Activated CD4-positive, alpha-beta T cell treated with anti-CD3 and anti-CD28 coated beads, Interleukin-2, Interleukin-6, amounts not matched to agents 100 ng/mL and 50 ng/mL, durations not matched to agents 16 hours and 8 hours (primary cell): ENCODE measurements around the gene TOM1L1.

ENCODE experiments used
- DNase-seq: peaks from one replicate; pipeline ENCODE4 v3.0.0-alpha.2; 2020

Gene TOM1L1

GRCh38 chr17:54950116-54950515, 49.5 kb downstream of the TOM1L1 start:
- no peak for DNase-seq

DNA sequence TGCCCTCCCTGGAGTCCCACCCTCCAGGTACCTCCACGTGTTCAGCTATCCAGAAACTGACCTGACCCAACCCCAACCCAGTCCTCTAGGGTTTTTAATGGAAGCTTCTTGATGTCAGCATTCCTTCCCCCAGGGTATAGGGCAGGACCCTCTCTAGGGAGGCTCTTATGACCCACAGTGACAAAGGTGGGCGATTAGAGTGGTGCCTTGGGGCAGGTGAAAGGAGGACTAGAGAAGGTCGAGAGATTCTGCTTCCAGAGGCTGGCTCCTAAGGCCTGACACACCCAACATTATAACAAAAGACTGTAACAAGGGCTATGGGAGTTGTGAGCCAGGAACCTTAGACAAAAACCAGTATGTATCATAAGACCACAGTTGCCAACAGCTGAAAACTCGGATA, 50.6 kb downstream of the TOM1L1 start:
- no peak for DNase-seq

DNA sequence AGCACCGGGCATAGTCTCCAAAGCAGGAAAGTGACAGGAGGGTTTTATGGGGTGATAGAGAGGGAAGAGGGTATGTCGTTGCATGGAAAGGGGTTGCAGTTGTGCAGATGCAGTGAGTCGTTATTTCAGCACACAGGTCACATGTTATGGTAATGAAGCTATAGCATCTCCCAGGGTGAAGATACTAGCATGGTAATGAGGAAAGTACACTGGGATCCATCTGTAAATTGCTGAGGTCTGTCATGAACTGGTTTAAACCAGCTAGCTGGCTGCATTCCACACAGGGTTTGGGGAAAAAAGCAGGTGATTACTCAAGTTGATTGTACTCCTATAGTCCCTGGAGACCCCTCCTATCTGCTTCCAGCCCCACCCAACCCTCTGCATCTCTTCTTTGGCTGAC, 56.1 kb downstream of the TOM1L1 start:
- no peak for DNase-seq

GRCh38 chr17:54967621-54968261, 67.1 kb downstream of the TOM1L1 start:
- DNase-seq: peak; percentile 66

DNA sequence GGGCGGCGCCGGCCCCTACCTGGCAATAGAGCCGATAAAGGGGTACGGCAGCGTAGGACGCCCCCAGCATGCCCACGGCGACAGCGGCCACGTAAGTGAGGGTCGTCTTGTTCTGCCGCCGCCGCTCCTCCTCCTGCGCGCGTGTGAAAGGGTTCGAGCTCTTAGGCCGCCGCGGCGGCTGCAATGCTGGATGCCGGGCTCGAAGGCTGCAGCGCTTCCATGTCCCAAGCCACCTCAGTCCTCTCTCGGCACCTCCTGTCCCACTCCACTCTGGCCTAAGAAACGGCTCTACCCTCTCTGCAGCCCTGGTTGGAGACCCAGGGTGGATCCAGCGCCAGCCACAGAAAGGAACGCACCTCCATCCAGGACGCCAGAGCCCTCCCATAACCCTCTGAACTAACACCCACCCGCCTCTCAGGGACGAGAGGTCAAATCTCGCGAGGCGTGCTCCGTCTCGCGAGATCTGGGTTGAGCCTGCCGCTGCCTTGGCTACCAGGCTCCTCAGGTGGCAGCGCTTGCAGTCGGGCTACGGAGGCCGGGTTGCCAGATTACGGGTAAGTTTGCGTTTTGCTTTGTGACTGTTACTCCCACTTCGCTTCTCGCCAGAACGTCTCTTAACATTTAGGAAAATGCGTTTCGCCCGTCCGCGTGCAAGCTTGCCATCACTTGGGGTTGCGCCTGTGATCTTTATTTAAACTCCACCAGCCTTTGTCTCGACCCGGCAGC, 67.8 kb downstream of the TOM1L1 start, which contains the start of the genes COX11 and STXBP4:
Gene COX11, minus strand, starts transcription at position 393 of the 726 bp plus-strand sequence. Its CDS starts 8 bp downstream, at position 385.
Gene STXBP4, plus strand, starts transcription at position 504 of the 726 bp plus-strand sequence. CDS start 17,455 bp downstream, outside the sequence.
- peak; percentile 97 for DNase-seq

DNA sequence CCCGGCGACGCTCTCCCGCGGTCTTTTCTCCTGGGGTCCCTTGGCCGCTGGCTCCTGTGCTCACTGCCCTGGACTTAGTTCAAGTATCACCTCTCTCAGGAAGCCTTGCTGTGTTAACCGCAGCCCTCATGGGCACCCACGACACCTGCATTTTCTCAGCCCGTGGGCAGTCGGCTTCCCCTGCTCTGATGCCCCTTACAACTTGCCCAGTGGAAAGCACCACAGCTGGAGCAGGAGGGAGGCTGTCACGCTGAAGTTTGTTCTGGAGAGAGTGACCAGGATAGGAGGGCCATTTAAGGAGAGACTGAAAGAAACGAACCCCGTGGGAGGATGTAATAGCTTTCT, 68.3 kb downstream of the TOM1L1 start:
- DNase-seq: peak; percentile 22

DNA sequence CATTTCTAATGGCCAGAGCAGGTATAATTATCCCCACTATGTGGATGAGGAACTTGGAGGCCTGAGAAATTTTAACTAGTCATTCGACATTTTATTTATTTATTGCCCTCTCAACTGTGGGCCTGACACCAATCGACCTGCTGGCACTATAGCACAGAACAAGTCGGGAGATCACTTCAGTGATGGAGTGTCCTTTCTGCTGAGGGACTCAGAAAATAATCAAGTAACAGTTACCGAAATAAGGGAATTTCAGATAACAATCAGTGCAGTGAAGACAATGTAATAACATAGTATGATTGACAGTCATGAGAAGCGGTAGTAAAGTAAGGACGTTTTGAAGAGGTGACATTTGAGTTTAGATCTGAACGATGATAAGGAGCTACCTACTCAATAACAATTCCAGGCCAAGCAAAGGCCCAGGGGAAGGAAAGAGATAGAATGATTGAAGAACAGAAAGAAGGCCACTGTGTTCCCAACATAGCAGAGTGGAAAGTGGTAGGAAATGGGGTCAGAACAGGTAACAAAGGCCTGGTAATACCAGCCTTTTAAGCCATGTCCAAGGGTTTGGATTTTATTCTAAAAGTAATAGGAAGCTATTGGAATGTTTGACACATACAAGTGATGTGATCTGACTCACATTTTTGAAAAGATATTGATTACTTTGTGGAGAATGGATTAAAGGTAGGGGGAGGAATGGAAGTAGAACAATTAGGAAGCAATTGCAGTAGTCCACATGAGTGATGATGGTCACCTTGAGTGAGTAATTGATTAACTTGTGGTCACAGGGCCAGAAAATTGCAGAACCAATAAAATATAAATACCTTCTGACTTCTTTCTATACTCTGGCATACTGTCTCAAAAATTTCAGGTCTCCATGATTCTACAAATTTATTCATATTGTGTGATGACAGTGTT, 69.3 kb downstream of the TOM1L1 start:
- no peak for DNase-seq

DNA sequence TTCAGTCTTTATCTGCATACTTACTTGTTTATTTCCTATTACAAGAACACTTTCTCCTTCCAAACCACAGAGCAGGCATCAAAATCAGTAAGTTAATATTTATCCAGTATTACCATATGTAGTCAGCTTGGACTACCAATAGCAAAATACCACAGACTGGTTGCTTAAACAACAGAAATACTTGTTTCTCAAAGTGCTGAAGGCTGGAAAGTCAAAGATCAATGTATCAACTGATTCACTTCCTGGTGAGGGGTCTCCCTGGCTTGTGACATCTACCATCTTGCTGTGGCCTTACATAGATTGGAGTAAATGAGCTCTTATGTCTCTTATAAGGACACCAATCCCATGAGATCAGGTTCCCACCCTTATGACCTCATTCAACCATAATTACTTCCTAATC, 70.5 kb downstream of the TOM1L1 start:
- DNase-seq: no peak

DNA sequence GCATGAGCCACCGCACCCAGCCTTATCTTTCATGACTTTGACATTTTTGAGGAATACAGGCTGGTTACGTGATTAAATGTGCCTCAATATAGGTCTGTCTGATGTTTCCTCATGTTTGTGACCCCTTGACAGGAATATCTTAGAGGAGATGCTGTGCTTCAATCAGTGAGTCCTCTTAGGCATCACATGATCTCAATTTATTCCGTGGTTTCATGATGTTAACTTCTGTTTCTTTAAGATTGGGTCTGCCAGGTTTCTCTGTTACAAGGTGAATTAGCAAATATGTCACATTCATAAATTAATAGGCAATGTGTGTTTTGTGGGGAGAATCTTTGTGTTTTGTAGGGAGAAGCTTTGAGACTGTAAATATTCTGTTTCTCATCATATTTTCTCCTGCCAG, 71.2 kb downstream of the TOM1L1 start:
- DNase-seq: no peak

GRCh38 chr17:54972406-54973138, 71.9 kb downstream of the TOM1L1 start:
- no peak for DNase-seq

DNA sequence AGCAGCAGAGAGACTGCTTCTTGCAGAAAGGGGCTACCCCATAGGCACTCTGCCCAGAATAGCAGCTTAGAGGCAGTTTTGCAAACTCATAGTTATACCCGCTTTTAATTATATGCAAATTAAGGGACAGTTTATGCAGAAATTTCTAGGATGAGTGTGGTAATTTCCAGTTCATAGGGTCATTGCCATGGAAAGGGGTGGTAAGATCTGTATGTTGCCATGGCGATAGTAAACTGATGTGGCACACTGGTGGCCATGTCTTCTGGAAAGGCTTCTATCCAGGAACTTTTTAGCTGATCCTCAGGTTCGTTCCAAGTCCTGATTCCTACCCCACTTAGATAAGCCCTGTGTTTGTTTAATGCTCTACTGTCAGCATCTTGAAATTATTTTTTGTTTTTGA, 74.1 kb downstream of the TOM1L1 start:
- no peak for DNase-seq

DNA sequence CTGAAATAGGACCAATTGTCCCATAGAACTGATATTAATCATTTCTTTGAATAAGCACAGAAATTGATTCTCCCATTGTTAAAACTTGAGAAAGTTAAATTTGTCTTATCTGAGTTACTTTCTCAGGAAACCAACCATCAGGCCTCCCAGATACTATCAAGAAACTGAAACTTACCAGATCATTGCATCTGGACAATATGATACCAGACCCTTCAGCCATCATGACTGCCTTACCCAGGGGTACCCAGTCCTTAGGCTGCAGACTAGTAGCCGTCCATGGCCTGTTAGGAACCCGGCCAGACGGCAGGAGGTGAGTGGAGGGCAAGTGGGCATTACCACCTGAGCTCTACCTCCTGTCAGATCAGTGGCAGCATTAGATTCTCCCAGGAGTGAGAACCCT, 75.7 kb downstream of the TOM1L1 start:
- no peak for DNase-seq

GRCh38 chr17:54977744-54978143, 77.1 kb downstream of the TOM1L1 start:
- DNase-seq: no peak

DNA sequence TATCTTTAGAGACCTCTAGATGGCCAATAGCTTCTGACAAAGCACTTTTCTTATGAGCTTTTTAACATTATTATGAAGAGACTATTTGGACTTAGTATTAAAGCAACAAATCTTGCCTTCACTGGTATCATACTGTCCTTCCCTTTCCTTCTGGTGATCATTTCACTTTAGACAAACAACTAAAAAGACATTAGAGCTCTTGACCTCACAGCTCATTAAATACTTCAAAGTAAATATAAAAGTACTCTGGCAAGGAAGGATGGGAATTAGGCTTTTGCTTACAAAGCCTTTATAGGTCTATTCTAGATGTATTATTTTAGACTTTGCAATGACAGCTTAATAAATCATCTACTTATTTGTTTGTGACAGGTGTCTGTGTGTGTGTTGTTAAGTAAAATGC, 79.0 kb downstream of the TOM1L1 start:
- DNase-seq: no peak

- no peak for DNase-seq
These were observed 79.7 kb downstream of the TOM1L1 start for GRCh38 chr17:54980375-54980774.

- DNase-seq: no peak
These were observed 81.7 kb downstream of the TOM1L1 start for GRCh38 chr17:54982399-54982798.

DNA sequence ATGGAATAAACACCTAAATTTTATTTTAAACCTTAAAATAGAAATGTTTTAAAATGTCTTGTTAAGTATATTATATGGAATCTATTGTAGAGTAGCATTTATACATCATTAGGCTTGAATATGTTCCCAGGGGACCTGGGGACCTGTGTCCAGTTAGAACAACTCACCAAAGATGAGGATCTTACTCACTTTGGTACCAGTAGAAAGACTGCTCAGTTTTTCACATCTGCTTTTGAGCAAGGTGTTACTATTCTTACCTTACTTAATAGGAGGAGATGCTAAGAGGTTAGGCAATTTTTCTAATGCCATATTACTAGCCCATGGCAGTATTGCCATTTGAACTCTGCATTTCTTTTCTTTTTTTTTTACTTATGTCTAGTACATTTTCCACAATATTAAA, 82.6 kb downstream of the TOM1L1 start:
- no peak for DNase-seq

DNA sequence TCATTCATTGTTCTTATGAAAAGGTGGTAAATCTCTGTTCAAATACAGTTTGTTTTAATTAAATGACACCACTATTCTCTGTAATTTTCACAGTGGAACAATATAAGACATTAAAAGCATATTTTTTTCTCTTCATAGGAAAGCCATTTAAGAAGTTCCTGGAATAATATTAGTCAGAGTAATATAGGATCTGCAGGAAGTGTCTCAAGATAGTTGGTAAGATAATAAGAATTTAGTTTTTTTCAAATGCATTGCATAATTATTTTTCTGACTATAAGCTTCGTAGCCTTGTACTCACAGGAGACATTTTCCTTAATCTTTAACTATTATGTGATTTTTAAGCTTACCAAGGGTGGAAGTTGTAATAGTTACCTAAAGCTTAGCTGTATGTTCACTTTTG, 84.8 kb downstream of the TOM1L1 start:
- no peak for DNase-seq

DNA sequence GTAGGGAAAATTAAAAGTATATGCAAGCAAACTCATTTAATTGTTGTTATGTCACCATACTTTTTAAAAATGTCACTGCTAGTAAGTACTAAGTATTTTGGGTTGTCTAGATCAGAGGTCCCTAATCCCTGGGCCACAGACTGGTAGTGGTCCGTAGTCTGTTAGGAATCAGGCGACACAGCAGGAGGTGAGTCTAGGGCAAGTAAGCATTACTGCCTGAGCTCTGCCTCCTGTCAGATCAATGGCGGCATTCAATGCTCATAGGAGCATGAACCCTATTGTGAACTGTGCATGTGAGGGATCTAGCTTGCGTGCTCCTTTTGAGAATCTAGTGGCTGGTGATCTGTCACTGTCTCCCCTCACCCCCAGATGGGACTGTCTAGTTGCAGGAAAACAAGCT, 89.5 kb downstream of the TOM1L1 start:
- no peak for DNase-seq

DNA sequence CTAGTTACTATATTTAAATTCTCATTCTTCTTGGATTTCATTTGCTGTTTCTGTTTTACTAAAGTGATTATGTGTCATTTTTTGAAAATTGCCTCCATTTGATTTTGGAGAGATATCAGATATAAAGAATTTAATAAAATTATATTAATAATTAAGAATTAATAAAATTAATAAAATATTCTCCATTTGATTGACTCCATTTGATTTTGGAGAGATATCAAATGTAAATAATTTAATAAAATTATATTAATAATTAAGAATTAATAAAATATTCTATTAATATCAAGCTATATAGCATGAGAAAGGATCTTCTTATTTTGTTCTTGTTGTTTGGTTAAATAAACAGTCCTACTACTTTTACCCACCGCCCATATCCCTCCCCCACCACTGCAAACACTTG, 90.9 kb downstream of the TOM1L1 start:
- no peak for DNase-seq

DNA sequence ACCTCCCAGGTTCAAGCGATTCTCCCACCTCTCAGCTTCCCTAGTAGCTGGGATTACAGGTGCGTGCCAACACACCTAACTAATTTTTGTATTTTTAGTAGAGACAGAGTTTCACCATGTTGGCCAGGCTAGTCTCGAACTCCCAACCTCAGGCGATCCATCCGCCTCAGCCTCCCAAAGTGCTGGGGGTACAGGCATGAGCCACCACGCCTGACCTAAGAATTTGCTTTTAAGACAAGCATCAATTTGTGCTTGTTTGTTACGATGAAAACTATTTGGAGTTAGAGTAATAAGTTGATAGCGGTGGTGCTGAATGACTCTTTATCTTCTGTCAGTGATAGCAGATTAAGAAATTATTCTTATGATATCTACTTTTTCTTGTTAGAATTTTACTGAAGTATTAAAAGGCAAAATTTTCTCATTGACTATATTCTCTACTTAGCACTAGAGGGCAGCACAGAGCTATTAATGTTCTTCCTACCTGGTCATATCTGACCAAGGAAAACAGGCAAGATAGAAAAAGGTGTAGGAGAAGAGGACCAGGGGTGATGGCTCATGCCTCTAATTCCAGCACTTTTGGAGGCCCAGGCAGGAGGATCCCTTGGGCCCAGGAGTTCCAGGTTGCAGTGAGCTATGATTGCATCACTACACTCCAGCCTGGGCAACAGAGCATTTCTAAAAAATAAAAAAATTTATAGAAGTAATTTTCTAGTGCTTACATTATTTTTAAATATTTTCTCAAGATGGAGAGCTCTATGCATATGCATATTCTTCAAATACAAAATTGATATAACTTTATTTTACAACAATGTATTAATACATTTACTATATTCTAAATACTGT, 92.4 kb downstream of the TOM1L1 start:
- peak; percentile 57 for DNase-seq

GRCh38 chr17:54996441-54996840, 95.8 kb downstream of the TOM1L1 start:
- DNase-seq: no peak
